GM19238 (cell line): ENCODE data around the gene DNMT3A.
"Not testable (repeated sequence)": the region's sequence is repeated elsewhere in the genome, so short reads cannot be mapped to it uniquely, and the experiment has no call there.

Experiments used
- DNase-seq: peaks from one replicate; pipeline ENCODE4 v3.0.0; 2011; ENCODE audit warnings: low spot score; ENCODE audit not compliant: insufficient read length

Gene DNMT3A

DNA sequence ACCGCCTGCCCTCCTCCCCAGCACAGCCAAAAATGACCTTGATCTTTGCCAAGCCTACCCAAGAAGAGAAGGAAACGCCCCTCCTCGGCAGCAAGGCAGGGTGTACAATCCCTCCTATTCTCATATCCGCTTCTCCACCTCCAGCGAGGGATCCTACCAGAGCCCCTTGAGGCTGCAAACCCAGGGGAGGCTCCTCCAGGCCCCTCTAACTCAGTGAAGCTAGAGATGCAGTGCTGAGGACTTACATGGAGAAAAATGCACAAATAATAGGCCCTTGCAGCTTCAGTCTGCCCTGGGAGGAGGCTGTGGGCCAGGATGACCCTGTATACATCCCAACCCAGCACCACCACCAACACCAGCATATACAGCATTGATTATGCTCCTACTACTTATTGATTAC, 126.5 kb downstream of the DNMT3A start:
- no peak for DNase-seq

DNA sequence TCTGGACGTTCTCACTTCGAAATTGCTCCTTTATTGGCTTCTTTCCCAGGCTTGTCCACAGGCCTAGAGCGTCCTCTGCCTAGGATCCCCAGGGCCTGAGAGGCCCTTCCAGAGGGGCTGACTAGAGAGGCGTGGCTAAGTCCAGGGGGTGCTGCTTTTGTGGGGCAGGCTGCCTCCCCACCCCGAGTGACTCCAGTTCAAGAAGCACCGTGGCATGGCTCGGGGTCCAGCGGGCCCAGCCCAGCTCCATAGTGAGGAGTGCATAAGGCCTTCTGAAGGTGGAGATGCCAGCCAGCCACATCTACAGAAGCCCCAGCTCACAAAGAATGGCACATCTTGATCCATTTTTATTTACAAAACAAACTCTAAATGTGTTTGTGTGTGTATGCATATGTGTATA, 128.5 kb downstream of the DNMT3A start:
- no peak for DNase-seq

DNA sequence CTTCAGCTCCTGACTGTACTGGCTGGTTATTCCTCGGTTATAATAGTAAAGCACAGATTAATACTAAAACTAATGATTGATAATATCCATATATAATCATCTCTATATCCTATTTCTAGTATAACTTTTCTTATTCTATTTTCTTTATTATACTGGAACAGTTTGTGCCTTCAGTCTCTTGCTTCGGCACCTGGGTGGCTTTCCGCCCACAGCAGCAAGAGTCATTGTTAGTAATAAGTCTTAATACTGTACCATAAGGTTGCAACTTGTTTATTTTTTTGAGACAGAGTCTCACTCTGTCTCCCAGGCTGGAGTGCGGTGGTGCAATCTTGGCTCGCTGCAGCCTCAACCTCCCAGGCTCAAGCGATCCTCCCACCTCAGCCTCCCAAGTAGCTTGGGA, 130.8 kb downstream of the DNMT3A start:
- not testable (repeated sequence) for DNase-seq

DNA sequence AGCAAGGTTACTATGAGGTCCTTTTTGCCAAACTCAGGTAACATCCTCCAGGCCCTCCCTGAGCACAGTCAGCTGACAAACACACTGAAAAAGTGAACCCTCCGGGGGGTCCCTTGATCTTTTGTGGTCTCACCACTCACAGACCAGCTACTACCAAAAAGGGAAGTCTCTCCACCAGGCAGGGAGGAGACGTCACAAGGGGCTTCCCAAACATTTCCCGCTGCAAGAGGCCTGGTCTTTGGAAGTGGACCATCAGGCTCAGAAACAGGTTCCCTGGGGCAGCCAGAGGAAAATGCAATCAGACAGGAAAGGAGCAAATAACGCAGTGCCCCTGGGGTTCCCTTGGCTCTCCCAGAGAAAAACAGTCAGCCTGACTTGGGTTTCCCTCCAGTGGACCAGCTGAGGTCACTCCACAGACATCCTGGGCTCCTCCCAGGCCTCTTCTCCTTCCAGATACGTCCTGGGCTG, 134.6 kb downstream of the DNMT3A start:
- no peak for DNase-seq

DNA sequence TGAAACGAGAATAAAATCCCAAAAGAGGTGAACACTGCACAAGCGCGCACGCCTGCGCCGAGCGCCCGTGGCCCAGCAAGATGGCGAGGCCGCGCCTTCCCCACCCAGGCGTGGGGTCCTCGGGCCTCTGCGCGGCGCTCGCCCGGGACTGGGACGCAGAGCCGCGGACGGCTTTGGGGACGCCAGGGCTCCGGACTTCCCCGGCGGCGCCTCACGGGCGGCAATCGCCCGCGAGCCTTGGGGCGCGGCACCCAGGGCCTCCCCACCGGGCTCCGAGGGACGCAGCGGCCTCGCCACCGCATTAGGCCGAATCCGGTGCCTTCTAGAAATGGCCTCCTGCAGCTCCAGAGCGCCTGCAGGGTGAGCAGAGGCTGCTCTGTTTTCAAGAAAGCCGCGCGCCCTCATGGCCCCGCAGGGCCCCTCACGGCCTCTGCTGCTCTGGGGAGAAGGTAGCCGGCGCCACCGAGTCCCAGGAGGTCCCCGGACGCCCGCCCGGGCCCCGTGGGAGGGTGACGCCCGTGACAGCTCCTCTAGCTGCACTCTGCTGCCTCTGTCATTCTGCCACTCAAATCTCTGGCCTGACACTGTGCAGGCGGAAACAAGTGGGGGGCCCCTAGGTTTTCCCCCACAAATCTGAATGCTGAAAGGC, 137.4 kb downstream of the DNMT3A start:
- no peak for DNase-seq

DNA sequence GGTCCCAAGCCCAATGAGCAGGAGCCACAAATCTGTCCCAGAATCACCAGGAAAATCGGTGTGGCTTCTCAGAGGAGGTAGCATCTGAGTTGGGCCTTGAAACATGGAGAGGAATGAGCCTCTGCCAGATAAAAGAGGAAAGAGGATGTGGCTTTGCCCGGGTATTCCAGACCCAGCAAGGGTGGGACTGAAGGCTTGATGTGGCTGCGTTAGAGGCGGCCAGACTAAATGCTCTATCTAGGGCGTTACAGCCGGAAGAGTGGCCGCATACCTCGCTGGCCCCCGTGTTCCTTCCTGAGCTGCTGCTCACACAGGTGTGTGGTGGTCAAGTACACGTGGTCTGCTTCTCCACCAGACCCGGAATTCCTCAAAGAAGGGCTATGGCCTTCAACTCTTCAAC, 139.4 kb downstream of the DNMT3A start:
- DNase-seq: no peak

DNA sequence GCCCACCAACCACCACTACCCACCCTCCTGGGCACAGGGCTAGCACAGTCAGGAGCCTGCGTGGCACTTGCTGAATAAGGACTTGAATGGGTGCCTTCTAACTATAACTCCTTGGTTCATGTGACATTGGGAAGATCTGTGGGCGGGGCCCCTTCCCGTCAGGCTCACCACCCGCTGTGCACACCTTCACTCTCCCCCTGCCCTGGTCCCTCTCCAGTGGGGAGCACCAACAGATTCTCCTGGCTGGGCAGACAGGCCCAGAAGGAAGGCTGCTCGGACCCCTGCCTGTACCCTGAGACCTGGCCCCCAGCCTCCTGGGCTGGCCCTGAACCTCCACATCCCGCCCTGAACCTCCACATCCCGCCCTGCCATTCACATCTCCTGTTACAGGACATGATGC, 139.9 kb downstream of the DNMT3A start:
- no peak for DNase-seq

DNA sequence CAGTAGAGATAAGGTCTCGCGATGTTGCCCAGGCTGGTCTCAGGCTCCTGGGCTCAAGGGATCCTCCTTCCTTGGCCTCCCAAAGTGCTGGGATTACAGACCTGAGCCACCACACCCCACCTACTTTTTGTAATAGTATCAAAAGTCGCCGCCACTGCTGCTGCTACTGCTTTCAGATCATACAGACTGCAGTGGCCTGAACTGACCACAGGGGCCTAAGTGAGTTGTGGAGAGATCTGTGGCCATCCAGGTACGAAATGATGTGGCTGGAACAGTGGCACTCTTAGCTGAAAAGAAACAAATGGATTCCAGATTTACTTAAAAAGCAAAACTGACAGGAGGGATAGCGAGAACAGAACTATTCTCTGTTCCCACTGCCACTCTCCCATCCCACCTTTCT, 140.5 kb downstream of the DNMT3A start:
- DNase-seq: no peak

DNA sequence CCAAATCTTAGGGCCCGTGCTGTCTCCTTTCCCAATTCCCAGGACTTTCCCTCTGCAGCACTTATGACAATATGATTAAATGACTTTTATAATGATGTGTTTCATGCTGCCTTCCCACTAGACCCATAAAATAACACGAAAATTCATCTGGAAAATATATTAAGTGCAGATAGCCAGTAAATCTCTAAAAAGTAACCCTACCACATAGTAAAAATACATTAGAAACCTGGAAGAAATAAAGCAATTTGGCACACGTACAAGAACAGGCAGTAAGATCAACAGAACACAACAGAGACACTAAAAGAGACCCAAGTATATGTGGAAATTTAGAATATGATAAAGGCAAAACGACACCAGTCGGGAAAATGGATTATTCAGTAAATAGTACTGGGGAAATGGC, 143.1 kb downstream of the DNMT3A start:
- no peak for DNase-seq

DNA sequence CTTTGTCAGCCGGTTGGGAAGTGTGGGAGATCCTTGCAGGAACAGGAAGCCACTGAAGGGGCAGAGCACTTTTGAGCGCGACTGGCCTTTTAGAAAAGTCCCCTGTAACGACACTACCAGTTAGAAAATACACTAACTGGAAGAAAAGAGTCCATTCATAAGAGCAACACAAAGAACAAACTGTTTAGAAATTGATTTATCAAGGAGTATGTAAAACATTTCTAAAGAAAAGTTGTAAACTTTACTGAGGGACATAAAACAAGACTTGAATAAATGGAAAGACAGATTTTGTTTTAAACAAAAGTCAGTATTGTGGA, 143.6 kb downstream of the DNMT3A start:
- DNase-seq: no peak

DNA sequence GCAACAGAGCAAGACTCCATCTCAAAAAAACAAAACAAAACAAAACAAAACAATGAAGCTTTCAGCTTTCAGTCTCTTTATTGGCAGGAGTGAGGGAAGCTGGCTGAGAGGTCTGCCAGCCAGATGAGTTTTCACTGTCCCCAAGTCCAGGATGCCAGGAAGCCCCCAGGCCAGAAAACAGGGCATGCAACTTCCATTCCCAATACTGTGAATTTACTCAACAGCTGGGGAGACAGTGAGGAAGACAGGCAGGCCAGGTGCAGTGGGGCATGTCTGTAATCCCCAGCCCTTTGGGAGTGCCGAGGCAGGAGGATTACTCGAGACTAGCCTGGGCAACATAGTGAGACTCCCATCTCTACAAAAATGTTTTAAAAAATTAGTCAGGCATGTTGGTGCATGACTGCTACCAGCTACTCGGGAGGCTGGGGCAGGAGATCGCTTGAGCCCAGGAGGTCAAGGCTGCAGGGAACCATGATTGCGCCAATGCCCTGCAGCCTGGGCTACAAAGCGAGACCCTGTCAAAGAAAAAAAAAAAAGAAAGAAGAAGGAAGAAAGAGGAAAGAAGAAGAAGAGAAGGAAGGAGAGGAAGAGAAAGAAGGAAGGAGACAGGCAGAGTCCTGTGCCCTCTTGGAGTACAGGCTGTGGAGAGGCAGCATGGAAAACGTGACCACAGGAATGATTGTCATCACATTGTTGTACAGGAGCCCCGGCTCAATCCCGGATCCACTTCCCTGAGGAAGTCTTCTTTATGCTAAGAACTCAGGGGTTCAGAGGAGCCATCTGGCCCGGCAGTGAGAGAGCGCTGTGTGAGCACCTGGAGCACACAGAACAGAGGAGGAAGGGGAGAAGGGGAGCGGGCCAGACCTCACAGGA, 144.2 kb downstream of the DNMT3A start:
- no peak for DNase-seq

DNA sequence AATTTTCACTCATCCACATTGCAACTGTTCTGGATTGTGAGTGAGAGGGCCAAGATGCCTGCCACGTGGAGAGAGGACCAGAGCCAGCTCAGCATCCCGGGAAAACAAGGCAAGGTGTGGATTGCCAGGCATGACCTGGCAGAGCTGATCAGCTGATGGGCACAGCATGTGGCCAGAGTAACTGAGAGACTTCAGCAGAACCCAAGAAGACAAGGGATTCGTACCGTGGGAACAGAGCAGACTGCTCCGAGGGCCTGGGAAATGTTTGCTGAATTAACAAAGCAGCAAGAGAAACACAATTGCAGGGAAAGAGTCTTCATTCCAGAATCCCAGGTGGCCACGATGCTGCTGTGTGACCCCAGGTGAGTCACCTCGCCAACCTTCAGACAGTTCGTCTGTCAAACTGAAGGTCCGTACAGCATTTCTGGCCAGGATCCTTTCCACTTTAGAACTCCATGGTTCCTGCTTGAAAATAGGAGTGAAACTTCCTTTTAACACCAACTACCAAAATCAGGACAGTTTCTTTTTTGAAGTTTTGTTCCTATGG, 147.1 kb downstream of the DNMT3A start:
- no peak for DNase-seq

DNA sequence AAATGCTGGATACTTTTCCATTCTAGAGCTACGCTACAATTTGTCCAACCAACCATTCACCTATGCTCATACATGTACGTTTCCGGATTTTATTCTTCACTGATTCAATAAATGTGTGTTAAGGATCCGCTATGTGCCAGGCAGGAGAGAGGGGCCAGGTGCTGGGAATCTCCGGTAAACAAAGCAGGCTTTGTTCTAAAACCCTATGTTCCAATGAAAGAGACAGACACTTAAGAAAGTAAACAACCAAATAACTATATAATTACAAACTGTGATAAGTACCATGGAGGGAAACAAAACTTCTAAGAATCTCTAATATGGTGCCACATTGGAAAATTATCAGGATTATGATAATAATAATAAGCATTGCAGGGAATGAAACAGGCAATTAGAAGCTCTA, 151.2 kb downstream of the DNMT3A start:
- no peak for DNase-seq

DNA sequence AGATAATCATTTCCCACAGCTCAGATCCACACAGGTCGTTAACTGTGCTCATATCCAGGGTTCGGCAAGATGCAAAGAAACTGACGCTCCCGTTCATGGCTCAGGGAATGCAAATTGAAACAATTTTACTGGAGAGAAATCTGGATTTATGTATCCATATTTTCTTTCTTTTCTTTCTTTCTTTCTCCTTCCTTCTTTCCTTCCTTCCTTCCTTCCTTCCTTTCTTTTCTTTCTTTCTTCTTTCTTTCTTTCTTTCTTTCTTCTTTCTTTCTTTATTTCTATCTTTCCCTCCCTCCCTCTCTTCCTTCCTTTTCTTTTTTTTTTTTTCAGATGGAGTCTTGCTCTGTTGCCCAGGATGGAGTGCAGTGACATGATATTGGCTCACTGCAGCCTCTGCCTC, 153.3 kb downstream of the DNMT3A start:
- no peak for DNase-seq

DNA sequence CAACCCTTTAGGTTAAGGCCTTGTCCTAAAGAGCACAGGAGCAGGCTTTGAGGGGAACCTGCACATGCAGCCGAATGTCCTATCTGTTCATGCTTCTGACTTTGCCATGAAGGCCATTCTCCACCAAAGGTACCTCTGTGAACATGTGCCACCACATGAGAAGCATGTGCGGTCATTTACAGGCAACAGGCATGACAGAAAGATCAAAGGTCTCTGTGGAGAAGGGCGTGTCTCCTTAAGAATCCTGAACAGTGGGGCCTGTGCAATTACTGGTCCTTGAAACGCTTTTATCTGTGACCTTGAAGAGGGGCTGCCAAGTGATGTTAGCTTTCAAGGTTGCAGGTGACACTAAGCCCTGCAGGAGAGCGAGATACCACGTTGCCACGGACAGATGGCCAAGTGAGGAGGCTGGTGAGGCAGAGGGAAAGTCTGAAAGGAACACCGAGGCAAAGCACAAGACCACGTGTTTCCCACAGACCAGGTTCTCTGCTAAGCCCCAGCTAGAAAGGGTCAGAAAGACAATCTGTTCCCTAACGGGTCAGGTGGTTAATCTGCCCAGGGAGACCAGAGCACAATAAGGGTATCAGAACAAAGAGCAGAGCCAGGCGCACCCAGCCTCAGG, 153.9 kb downstream of the DNMT3A start:
- no peak for DNase-seq

DNA sequence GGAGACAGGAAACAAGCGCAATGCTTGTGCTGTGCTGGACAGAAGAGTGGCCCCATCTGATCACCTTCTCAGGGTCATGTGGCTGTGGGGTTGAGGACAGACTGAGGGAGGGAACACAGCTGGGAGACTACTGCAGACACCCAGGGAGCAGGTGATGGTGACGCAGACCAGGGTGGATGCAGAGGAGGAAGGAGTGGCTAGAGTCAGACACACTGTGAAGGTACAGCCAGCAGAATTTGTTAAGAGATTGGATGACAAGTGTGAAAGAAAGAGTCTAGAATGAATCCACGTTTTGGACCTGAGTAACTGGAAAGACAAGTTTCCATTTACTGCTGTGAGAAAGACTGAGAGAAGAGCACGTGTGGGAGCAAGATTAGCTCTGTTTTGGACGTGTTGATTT, 157.5 kb downstream of the DNMT3A start:
- DNase-seq: no peak

DNA sequence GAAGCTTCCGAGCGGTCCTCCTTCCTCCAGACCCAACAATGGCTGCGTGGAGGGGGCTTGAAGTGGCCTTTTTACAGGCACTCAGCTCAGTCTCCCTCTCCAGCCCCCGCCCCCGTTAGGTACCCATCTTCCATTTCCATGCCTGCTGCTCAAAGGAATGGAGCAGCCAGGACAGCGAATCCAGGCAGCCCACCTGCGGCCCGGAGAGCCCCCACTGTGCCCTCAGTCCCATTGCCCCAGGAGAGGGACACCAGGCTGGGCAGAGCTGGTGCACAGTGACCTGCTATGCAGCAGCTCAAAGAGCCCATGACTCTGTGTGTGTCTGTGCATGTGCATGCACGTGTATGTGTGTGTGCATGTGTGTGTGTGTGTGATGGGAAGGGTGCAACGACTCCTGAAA, 162.7 kb downstream of the DNMT3A start:
- no peak for DNase-seq
